Stimulated activated effector memory CD8-positive, alpha-beta T cell treated with anti-CD3 and anti-CD28 coated beads, Interleukin-12 subunit alpha, Interleukin-12 subunit beta, amount 100 ng/mL, for 72 hours (primary cell): ENCODE data around the gene TNIK.
"Not testable (repeated sequence)": the region's sequence is repeated elsewhere in the genome, so short reads cannot be mapped to it uniquely, and the experiment has no call there.

Experiments
- ATAC-seq: fragments of 150-1000 bp; cut with Tn5 transposase; 2 replicates; pipeline ENCODE4 v1.10.0; 2021
- DNase-seq, 2 donors: peaks; one replicate each; pipeline ENCODE4 v3.0.0; 2021 to 2022; ENCODE audit warnings: low spot score in 2 of 2
- H3K27ac Mint-ChIP-seq: one replicate; pipeline ENCODE4 v1.8.0; 2022; ENCODE audit warnings: mild to moderate bottlenecking, mixed read lengths
- H3K36me3 Mint-ChIP-seq: one replicate; pipeline ENCODE4 v1.8.0; 2022; ENCODE audit warnings: mild to moderate bottlenecking, mixed read lengths
- H3K4me1 Mint-ChIP-seq: one replicate; pipeline ENCODE4 v1.8.0; 2022; ENCODE audit warnings: mixed read lengths
- H3K4me3 Mint-ChIP-seq: one replicate; pipeline ENCODE4 v1.8.0; 2022; ENCODE audit warnings: mild to moderate bottlenecking, mixed read lengths
- H3K9me3 Mint-ChIP-seq: one replicate; pipeline ENCODE4 v1.8.0; 2022; ENCODE audit warnings: mixed read lengths

TNIK gene

GRCh38 chr3:171379281-171379680, 80.9 kb downstream of the TNIK start:
- Mint-ChIP-seq H3K27ac (no peak overlapping the region), H3K4me3 (no peak overlapping the region), H3K36me3 (no peaks in the 10 kb centered on the region), H3K4me1 (peaks cover 41% of the 10 kb centered on the region), H3K9me3 (no peaks in the 10 kb centered on the region)
- ATAC-seq = no peak
- no peak for DNase-seq

GRCh38 chr3:171378586-171378985, 81.6 kb downstream of the TNIK start:
- Mint-ChIP-seq H3K36me3 (no peaks in the 10 kb centered on the region), H3K9me3 (no peaks in the 10 kb centered on the region), H3K4me1 (peaks cover 34% of the 10 kb centered on the region), H3K4me3 (no peak overlapping the region), H3K27ac (no peak overlapping the region)
- no peak for DNase-seq
- ATAC-seq = no peak

GRCh38 chr3:171377859-171378258, 82.3 kb downstream of the TNIK start:
- DNase-seq = no peak
- Mint-ChIP-seq H3K36me3 (no peaks in the 10 kb centered on the region), H3K4me1 (peaks cover 29% of the 10 kb centered on the region), H3K4me3 (no peak overlapping the region), H3K9me3 (no peaks in the 10 kb centered on the region), H3K27ac (no peak overlapping the region)
- no peak for ATAC-seq

DNA sequence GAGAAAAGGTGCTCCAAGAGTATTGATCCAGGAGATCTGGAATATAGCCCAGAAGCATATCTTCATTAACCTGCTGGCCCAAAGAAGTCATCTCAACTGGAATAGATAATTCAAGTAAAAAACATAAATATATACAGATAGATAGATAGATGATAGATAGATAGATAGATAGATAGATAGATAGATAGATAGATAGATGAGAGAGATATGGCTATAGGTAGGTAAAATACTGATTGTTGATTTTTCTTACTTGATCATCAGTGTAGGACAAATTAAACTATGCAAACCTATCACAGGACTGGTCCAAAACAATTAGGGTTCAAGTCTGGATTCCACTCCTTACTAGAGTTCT, 83.6 kb downstream of the TNIK start:
- DNase-seq = no peak
- H3K4me3 Mint-ChIP-seq = no peak overlapping the region
- H3K9me3 Mint-ChIP-seq = no peaks in the 10 kb centered on the region
- no peak overlapping the region for H3K27ac Mint-ChIP-seq
- no peak for ATAC-seq
- H3K36me3 Mint-ChIP-seq = no peaks in the 10 kb centered on the region
- H3K4me1 Mint-ChIP-seq = peaks cover 26% of the 10 kb centered on the region

GRCh38 chr3:171375666-171376595, 84.3 kb downstream of the TNIK start:
- DNase-seq (no peak), ATAC-seq (peak; percentile 34)
- Mint-ChIP-seq H3K27ac (no peak overlapping the region), H3K36me3 (no peaks in the 10 kb centered on the region), H3K9me3 (no peaks in the 10 kb centered on the region), H3K4me1 (peaks cover 33% of the 10 kb centered on the region), H3K4me3 (no peak overlapping the region)

DNA sequence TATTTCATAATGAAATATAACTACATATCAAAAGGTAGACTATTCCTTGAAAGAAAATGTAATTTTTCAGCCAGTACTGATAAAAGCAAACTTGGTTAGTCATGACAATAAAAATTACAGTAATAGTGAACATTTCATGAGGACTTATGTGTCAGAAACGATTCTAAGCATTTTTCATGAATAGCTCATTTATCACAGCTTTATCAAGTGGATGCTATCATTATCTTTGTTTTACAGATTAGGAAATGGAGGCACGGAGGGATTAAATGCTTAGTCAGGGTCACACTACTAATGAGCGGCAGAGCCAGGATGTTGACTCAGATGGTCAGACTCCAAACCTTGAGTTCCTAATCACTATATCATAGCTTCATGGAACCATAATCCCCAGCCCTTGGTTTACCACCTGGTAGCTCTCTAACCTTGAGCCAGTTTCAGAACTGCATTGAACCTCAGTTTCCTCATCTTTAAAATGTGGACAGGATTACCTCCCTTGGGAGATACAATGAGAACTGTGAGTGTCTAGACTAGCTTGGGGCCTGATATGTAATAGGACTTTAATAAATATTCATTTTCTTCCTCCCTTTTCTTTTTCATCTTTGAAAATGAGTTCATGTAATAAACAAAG, 85.4 kb downstream of the TNIK start:
- peaks cover 31% of the 10 kb centered on the region for H3K4me1 Mint-ChIP-seq
- no peaks in the 10 kb centered on the region for H3K9me3 Mint-ChIP-seq
- no peak overlapping the region for H3K4me3 Mint-ChIP-seq
- no peak overlapping the region for H3K27ac Mint-ChIP-seq
- ATAC-seq (no peak), DNase-seq (no peak)
- H3K36me3 Mint-ChIP-seq = no peaks in the 10 kb centered on the region

DNA sequence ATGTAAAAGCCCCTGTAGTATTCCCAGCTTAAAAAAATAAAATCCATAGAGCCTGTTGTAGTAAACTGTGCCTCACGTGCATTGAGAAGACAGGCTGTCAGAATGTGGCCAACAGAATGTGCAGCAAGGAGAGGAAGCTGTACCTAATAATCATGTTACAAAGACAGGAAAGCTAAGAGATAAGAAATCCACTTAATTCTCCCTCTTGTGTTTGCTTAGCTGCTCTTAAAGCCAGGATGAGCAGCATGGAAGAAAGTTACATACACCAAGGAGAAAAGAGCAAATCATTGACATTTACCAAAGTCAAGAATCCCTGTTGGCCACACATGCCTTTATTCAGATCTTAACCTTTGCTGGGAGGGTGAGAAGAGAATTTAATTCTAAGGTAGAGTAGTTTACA, 85.9 kb downstream of the TNIK start:
- Mint-ChIP-seq H3K27ac (no peak overlapping the region), H3K4me3 (no peak overlapping the region), H3K36me3 (no peaks in the 10 kb centered on the region), H3K4me1 (peaks cover 26% of the 10 kb centered on the region), H3K9me3 (no peaks in the 10 kb centered on the region)
- DNase-seq (no peak), ATAC-seq (no peak)

- ATAC-seq (no peak), DNase-seq (no peak)
- Mint-ChIP-seq H3K4me3 (no peak overlapping the region), H3K36me3 (no peaks in the 10 kb centered on the region), H3K4me1 (peaks cover 25% of the 10 kb centered on the region), H3K9me3 (no peaks in the 10 kb centered on the region), H3K27ac (no peak overlapping the region)
Measured at GRCh38 chr3:171373711-171374110, 86.5 kb downstream of the TNIK start.

DNA sequence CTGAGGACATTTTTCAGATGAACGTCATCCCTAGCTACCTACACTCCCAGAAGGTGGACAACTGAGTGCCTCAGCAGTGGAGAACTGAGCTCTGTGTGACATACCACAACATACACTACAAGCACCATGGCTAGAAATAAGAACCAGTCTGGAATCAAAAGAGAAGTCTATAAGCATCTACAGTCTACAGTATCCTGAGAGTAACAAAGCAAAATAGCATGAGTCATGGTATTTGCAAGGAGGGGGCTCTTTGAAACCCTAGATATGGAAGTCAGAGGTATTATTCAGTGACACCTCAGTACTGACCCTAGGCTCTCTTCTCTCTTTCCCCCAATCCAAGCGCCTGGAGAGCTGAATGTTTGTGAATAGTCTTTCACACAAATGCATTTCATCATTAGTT, 87.5 kb downstream of the TNIK start:
- ATAC-seq (peak; percentile 37), DNase-seq (no peak)
- no peak overlapping the region for H3K4me3 Mint-ChIP-seq
- peaks cover 22% of the 10 kb centered on the region for H3K4me1 Mint-ChIP-seq
- no peaks in the 10 kb centered on the region for H3K9me3 Mint-ChIP-seq
- peaks cover 6% of the 10 kb centered on the region for H3K36me3 Mint-ChIP-seq
- H3K27ac Mint-ChIP-seq = no peak overlapping the region

DNA sequence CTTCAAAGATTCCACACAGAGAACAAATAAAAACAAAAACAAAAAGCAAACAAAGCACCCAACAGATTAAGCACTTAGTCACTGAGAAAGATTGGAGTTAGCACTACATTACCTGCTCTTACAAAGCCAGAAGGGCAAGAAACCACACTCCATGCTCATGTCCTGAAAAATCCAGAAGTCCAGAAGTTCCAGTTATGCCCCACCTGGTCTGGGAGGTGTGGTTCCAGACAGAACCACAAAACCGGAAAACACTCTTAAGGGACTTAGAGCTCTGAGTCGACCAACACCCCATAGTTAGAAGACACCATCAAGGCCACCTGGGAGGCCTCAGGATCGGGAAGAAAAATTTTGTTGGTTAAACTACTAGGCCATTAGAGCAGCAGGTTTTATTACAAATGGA, 88.9 kb downstream of the TNIK start:
- Mint-ChIP-seq H3K9me3 (no peaks in the 10 kb centered on the region), H3K4me1 (peaks cover 12% of the 10 kb centered on the region), H3K27ac (no peak overlapping the region), H3K36me3 (peaks cover 9% of the 10 kb centered on the region), H3K4me3 (no peak overlapping the region)
- no peak for ATAC-seq
- no peak for DNase-seq

- no peak overlapping the region for H3K27ac Mint-ChIP-seq
- no peaks in the 10 kb centered on the region for H3K9me3 Mint-ChIP-seq
Measured at GRCh38 chr3:171369156-171369555, 91.0 kb downstream of the TNIK start.

DNA sequence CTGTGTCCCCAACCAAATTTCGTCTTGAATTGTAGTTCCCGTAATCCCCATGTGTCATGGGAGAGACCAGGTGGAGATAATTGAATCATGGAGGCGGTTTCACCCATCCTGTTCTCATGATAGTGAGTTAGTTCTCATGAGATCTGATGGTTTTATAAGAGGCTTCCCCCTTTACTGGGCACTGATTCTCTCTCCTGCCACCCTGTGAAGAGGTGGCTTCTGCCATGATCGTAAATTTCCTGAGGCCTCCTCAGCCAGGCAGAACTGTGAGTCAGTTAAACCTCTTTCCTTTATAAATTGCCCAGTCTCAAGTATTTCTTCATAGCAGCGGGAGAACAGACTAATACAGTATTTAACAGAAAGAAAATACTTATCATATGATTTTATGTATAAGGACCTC, 93.5 kb downstream of the TNIK start:
- H3K4me1 Mint-ChIP-seq = peaks cover 32% of the 10 kb centered on the region
- H3K36me3 Mint-ChIP-seq, H3K27ac Mint-ChIP-seq, ATAC-seq, H3K4me3 Mint-ChIP-seq, H3K9me3 Mint-ChIP-seq, DNase-seq: not testable (repeated sequence)

More at GRCh38 chr3:171369156-171369555, 91.0 kb downstream of the TNIK start:
- Mint-ChIP-seq H3K4me1 (peaks cover 18% of the 10 kb centered on the region), H3K4me3 (no peak overlapping the region), H3K36me3 (peaks cover 9% of the 10 kb centered on the region)
- DNase-seq (no peak), ATAC-seq (no peak)

DNA sequence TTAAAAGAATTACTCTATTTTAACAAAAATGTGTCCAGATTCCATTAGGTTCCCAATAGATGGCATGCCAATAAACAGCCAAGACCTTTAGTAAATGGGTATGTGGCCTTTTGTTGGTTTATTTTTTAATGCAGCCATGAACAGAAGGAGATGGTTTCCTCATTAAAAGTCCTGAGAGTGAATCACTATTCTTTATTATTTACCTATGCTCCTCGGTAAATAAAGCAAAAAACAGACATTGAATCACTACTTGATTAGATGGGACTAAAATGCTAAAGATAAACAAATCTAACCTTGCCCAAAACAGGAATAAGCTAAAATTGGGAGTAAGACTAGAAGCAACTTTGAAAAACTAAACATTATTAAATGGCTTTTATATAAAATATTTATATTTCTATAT, 94.2 kb downstream of the TNIK start:
- Mint-ChIP-seq H3K36me3 (peaks cover 9% of the 10 kb centered on the region), H3K4me1 (peaks cover 25% of the 10 kb centered on the region), H3K4me3 (no peak overlapping the region), H3K9me3 (no peaks in the 10 kb centered on the region), H3K27ac (no peak overlapping the region)
- no peak for ATAC-seq
- no peak for DNase-seq

DNA sequence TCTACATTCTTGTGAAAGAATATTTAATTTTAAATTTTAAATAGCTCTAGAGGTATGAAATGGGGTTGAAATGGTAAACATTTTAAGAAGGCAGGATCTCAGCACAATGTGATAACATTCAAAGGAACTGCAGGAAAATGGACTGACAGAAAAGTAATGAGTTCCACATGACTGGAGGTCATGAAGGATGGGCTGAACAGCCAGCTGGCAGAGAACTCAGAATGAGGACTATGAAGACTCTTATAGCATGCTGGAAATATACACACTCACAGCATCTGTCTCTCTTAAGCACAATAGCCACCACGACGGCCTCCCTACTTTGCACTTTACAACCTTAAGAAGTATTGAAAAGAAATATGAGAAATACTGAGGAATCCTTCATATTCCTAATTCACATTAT, 94.7 kb downstream of the TNIK start:
- ATAC-seq = no peak
- Mint-ChIP-seq H3K4me3 (no peak overlapping the region), H3K4me1 (peaks cover 26% of the 10 kb centered on the region), H3K9me3 (no peaks in the 10 kb centered on the region), H3K27ac (no peak overlapping the region), H3K36me3 (peaks cover 9% of the 10 kb centered on the region)
- no peak for DNase-seq

DNA sequence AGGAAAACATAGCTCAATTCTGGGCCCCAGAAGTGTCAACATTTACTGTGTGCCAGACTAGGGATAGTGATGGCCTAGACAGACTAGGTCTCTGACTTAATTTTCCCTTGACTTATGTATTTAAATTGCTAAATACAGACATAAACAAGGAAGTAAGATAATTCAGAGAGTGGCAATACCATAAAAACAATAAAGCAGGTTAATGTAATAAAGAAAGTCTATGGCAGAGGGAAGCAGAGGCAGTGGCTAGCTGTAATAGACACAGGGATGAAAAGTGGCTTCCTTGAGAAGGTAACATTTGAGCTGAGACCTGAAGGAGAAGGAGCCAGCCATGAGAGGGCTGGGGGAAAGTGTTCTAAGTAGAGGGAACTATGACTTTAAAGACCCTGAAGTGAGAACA, 95.7 kb downstream of the TNIK start:
- peaks cover 9% of the 10 kb centered on the region for H3K36me3 Mint-ChIP-seq
- DNase-seq (no peak), ATAC-seq (no peak)
- no peak overlapping the region for H3K4me3 Mint-ChIP-seq
- H3K9me3 Mint-ChIP-seq = no peaks in the 10 kb centered on the region
- peaks cover 27% of the 10 kb centered on the region for H3K4me1 Mint-ChIP-seq
- H3K27ac Mint-ChIP-seq = no peak overlapping the region

GRCh38 chr3:171363202-171363601, 97.0 kb downstream of the TNIK start:
- no peaks in the 10 kb centered on the region for H3K9me3 Mint-ChIP-seq
- H3K4me3 Mint-ChIP-seq = no peak overlapping the region
- peaks cover 8% of the 10 kb centered on the region for H3K36me3 Mint-ChIP-seq
- peak overlapping the region; percentile 33 for H3K27ac Mint-ChIP-seq
- H3K4me1 Mint-ChIP-seq = peaks cover 35% of the 10 kb centered on the region
- DNase-seq (no peak), ATAC-seq (no peak)
